ENCODE data around the gene PHACTR1.

Gene PHACTR1

DNA sequence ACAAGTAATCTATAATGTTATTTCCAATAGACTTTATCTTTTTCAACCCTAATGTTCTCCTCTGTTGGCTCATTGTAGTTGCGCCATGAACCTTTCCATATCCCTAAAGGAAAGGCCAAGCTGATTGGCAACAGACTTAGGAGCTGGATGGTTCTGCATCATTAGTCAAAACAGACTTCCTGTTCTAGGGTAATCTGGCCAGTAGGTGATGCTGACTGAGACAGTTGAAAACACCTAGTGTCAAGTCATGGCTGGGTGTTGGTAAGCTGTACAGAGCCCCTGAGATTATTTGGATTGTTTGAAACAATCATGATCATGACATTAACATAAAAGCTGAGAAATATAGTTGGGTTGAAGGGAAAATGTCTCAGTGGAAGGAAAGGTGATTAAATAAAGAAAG, 231.4 kb downstream of the PHACTR1 start:
- no peak for DNase-seq (ENCODE audit: low spot score)

DNA sequence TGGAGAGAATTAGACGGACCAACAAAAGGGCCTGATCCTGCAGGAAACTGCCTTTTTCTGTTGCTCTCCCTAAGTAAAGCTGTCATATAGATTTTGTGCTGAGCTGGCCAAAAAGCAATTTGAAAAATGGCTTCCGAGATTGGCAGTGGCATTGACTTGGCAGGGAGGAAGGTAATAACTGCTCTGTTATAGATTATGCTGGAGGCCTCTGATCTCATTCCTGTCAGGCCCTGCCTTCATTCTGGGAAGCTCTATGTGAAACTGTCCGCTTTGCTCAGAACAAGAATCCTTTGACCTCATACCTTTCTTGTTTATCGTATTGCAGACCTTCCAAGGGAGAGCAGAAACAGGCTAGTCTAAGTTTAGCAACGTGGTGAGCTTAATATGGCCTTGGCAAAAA, 234.4 kb downstream of the PHACTR1 start:
- no peak for DNase-seq (ENCODE audit: low spot score)

GRCh38 chr6:12951415-12951814, 234.8 kb downstream of the PHACTR1 start:
- no peak for DNase-seq (ENCODE audit: low spot score)

- no peak for DNase-seq (ENCODE audit: low spot score)
Observed at GRCh38 chr6:12952318-12952717, 235.8 kb downstream of the PHACTR1 start.

DNA sequence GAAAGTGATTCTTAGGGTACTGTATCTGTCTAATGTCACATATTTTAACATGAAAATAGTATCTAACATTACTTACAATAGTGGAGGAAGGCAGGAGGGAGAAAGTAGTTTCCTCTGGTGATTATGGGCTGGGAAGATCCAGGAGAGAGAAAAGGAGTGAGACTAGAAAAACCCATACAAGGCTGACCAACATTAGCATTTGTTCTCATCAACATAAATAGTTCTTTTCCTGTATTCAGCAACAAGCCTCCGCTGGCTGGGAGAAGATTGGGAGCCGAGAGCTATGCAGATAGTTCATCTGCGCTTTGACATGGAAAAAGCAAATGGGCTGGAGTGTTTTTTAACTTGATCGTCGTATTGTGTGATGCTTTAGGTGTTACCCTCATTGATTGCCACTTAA, 239.4 kb downstream of the PHACTR1 start:
- DNase-seq (ENCODE audit: low spot score): no peak

DNA sequence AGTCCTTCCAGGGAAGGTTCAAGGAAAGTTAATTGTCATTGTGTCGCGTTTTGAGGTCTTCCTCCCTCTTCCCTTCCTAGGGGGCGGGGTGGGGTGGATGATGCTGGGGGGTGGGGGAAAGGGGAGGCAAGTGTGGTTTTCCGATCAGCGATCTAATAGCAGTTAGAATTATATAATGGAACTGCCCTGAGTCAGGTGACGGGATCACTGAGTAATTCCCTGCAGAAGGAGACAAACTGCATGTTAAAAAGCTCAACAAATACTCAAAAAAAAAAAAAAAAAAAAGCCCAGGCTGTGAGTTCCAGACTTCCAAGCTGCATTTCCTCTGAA, 240.4 kb downstream of the PHACTR1 start:
- DNase-seq (ENCODE audit: low spot score): no peak

DNA sequence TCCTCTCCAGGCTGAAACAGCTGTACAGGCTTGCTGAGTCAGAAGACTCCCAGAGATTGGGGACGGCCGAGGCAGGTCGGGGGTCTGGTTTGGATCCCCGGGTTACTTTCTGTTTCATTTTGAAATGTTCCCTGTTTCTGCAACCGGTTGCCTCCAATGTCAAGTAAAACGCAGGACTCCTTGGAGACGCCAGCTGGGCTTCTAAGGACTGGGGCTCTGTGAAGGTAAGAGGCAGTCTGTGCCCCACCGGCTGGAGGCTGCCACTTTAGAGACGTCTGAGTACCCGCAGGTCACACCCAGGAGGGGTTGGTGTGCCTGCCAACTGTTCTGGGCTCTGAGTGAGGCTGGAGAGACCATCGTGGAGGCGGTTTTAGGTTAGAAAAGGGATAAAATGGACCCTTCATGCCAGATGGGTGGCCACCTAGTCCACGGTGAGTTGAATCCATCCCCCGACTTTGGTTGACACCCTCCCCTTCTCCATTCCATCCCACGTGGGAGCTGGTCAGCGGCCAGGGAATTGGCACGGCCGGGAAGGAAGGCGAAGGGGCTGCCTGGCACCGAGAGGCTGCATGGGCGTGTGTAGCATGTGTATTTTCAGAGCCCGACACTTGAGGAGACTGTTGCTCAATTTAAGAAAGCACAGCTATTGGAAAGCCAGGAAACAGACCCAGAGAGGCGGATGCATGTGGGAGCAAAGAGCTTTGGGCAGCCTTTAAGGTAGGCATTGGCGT, 240.9 kb downstream of the PHACTR1 start:
- no peak for DNase-seq (ENCODE audit: low spot score)

DNA sequence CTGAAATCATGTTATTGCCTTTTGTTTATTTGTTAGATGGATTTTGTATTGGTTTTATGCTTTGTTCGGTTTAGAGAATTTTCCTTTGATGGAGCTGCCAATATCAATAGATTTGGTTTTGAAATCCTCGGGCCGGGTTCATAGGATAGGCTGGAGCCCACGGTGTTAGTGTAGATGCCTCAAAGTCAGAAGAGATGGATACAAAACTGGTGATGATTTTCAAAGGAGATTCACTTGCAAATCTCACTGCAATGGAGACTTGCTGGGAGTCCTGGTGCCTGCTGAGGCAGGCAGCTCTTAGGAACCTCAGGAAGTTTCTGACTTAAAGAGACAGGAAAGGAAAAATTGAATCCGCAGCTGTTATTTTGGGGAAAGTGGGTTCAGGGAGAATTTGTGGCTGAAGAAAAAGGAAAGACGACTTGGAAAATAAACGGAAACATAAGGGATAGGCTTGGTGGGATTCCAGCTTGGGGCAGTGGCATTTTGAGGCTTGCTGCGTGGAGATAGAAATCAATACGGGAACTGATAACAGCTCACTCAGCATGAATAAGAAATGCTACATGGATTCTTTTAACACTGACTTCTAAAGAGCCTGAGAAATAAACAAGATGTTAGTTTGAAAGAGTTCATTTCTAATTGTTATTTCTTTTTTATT, 241.6 kb downstream of the PHACTR1 start:
- DNase-seq (ENCODE audit: low spot score): no peak

- DNase-seq (ENCODE audit: low spot score): no peak
Observed at GRCh38 chr6:12961761-12962160, 245.2 kb downstream of the PHACTR1 start.

DNA sequence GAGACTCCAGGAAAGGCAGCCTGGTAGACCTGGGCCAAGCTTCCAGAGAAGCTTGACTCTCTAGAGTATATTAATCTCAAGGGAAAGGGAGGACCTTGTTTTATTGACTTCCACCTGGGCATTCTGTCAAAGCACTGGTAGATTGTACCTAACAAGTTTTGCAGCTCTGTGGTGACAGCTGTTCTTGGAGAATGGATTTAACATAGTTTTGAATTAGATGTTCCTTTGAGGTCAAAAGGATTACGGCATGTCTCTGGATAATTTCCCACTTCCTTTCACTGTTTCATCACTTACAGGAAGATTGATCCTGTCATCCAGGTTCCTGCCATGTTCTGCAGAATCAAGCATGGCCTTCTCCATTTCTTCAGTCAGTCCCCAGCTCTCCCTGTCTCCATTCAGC, 246.0 kb downstream of the PHACTR1 start:
- DNase-seq (ENCODE audit: low spot score): no peak

GRCh38 chr6:12962987-12963386, 246.4 kb downstream of the PHACTR1 start:
- no peak for DNase-seq (ENCODE audit: low spot score)

GRCh38 chr6:12963567-12963966, 247.0 kb downstream of the PHACTR1 start:
- no peak for DNase-seq (ENCODE audit: low spot score)

GRCh38 chr6:12967686-12968085, 251.1 kb downstream of the PHACTR1 start:
- no peak for DNase-seq (ENCODE audit: low spot score)

DNA sequence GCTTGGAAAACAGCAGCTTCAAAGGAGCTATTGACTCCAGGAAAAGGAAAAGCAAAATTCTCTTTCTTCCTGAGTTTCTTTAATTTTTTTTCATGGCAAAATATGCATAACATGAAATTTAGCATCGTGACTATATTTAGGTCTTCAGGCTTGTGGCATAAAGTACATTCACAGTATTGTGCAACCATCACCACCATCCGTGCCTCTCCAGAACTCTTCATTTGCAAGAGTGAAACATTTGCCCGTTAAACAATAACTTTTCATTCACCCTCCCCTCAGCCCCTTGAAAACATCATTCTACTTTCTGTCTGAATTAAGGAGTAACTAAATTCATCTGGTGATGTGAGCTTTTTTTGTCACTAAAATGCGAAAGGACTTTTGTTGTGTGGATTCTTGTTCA, 251.7 kb downstream of the PHACTR1 start:
- no peak for DNase-seq (ENCODE audit: low spot score)

DNA sequence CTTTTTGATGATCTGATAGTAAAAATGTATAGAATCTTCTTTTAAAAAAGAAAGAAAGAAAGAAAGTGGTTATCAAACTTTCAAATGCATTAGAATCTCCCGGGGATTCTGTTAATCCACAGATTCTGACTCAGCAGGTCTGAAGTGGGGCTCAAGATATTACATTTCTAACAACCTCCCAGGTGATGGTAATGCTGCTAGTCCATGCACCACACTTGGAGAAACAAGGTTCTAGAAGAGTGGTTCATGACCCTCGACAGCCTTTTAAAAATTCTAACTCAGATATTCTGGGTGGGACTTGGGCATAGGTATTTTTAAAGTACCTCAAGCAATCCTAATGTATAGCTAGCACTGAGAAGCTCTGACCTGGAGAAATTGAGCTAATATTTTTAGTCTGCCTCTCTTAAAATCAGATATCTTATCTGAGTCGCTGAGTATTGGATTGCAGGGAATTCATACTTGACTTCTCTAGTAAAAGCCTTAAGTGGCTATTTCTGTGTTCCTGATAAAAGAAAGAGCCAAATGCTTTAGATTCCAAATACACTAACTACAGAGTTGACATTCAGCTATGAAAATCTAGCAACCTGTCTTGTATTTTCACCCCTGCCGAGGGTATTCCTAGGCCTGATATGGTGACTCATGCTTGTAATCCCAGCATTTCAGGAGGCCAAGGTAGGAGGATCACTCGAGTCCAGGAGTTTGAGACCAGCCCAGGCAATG, 252.4 kb downstream of the PHACTR1 start:
- no peak for DNase-seq (ENCODE audit: low spot score)

GRCh38 chr6:12969966-12970365, 253.4 kb downstream of the PHACTR1 start:
- no peak for DNase-seq (ENCODE audit: low spot score)

DNA sequence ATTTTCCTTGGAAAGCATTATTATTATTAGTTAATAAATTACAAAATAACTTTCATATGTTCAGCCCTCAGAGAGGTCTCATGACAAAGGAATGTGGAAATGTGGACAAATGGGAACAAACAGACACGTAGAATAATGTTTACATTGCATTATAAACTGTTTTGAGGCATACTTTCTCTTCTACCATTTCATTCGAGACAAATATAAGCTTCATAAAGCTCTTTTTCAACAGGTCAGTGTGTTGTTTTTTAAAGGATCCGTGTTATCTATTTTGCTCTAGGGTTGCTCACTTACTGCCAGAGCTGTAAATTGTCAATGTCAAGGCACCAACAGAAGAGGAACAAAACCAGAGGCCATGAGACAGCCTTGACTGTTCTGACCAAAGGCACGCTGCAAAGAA, 256.8 kb downstream of the PHACTR1 start:
- DNase-seq (ENCODE audit: low spot score): no peak

GRCh38 chr6:12974551-12974950, 258.0 kb downstream of the PHACTR1 start:
- DNase-seq (ENCODE audit: low spot score): no peak

- DNase-seq (ENCODE audit: low spot score): no peak
Observed at GRCh38 chr6:12976366-12976765, 259.8 kb downstream of the PHACTR1 start.

- no peak for DNase-seq (ENCODE audit: low spot score)
Observed at GRCh38 chr6:12977206-12977605, 260.6 kb downstream of the PHACTR1 start.

DNA sequence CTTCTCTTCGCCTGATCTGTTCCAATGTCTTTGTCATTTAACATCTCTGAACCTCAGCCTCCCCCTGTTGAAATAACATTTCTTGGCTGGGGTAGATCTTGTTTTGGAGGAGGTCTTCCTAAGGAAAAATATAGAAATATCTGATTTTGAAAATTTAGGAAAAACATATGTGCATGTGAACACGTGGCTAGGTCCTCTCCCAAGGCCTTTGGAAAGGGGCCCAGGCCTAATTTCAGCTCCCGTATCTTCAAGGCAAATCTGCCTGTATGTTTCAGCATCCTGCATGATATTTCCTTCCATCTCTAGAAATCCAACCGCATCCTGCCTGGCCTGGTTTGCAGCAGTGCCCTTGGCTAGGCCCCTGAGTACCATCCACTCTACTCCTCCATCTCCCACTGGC, 261.2 kb downstream of the PHACTR1 start:
- no peak for DNase-seq (ENCODE audit: low spot score)

DNA sequence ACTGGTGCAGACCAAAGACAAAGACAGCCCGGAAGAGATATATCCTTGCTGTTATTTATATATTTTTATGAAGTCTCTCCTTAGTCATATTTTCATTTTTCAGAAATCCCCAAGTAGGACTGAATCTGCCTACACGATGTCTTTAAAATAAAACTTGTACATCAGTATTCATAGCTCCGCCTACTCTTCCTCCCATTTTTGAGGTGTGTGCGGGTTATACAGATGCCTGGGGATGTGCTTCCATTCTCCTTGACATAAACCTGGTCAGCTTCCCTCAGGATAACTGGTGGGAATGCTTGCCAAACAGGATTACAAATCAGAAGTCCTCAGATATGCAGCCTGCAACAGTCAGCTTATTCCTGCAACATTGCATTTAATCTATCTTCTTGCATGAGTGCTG, 264.2 kb downstream of the PHACTR1 start:
- no peak for DNase-seq (ENCODE audit: low spot score)

DNA sequence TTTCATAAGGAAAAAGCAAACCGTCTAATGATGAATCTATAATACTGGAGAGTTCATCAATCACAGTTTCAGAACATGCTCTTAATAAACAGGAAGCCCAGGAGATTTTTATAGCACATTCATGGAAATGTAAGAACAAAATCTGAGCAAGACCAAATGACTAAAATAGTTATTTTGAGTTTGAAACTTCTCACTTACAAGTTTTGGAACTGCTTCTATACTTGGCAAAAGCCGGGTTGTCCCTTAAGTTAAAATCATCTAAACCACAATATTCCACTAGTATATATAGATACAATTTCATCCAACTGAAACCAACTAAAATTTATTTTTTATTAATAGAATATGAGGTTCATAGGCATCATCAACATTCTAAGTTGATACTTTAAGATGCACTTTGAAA, 268.2 kb downstream of the PHACTR1 start:
- DNase-seq (ENCODE audit: low spot score): no peak

All from SK-N-DZ (cell line).